Measurements from ENCODE around the gene YDJC.
"Not testable (repeated sequence)": the region's sequence is repeated elsewhere in the genome, so short reads cannot be mapped to it uniquely, and the experiment has no call there.

YDJC gene

DNA sequence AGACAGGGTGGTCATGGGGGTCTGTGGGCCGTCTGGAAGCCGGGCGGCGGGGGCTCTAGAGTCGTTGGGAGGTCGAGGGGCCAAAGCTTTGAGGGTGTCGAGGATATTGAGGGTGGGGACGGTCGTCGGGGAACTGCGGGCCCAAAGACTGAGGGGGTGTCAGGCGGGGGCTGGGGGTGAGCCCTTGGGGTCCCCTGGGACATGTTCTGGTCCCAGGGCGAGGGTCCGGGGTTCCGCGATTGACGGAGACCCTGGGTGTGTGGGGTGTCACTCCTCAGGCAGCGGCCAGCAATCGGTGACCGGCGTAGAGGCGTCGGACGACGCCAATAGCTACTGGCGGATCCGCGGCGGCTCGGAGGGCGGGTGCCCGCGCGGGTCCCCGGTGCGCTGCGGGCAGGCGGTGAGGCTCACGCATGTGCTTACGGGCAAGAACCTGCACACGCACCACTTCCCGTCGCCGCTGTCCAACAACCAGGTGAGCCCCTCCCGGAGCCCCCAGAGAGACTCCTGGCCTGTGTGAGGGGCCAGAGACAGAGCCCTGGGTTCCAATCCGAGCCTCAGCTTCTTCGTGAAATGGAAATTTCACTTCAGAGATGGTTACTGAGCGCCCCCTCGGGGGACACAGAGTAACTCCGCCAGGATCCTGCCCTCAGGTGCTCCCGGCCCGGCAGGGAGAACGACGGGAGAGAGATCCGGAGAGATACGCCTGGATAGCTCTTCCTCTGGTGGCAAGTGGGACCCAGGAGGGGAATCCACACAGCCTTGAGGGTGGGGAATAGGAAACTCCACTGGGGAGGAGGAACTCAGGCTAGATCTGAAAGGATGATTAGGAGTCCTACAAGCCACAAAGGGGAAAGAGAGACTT is 13.0 kb upstream of the YDJC start:
- DNase-seq (ENCODE audit: extremely low spot score) = peak; percentile 75
- POLR2A ChIA-PET = interaction anchor here (0.6 to 3.7 kb wide), 9 partner anchors 9 to 74 kb away, joined by 3 to 76 read pairs (median 6); partner anchors contain the start of genes CCDC116, PPIL2 and YDJC
- CTCF ChIA-PET = interaction anchor here (0.8 to 3.2 kb wide), 17 partner anchors 9 to 641 kb away, joined by 3 to 63 read pairs (median 5); partner anchors contain the start of genes CCDC116, PPIL2, THAP7 and YDJC
- TF ChIP-seq ELF4 (IDR thresholded peaks at IDR 0.05) (no peak), L3MBTL2 (conservative IDR thresholded peaks at IDR 0.05) (peak; percentile 64), CTBP1 (IDR thresholded peaks at IDR 0.05; ENCODE audit: borderline replicate concordance) (no peak), SUZ12 (IDR thresholded peaks at IDR 0.05) (no peak)

DNA sequence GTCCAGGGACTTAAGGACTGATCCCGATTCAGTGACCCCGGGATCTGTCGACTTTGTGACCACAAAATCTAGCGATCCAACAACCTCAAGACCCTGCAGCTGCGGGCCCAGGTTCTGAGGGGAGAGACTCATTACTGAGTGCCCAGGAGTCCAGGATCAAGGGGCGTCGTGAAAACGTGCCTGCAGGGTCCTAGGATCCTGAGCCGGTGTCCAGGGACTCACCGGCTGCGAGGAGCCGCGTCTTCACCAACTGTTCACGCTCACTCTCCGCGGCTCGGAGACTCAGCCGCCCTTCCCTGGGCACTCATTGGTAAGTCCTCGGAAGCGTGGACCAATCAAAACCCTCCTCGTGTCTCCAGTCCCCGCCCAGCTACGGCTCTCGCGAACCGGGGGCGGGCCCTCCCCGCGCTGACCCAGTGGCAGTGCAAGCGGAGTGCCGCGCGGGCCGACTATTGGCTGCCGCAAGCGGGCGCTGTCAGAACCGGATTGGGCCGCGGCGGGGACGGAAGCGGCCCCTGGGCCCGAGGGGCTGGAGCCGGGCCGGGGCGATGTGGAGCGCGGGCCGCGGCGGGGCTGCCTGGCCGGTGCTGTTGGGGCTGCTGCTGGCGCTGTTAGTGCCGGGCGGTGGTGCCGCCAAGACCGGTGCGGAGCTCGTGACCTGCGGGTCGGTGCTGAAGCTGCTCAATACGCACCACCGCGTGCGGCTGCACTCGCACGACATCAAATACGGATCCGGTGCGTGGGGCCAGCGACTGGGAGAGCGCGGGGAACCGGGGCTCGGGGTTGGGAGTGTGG is 12.2 kb upstream of the YDJC start, which contains the start of gene SDF2L1:
Gene SDF2L1 (plus strand): TSS at position 514 of the 795 bp plus-strand sequence. CDS start 35 bp downstream, at position 549.
- TF ChIP-seq L3MBTL2 (conservative IDR thresholded peaks at IDR 0.05) (peak; percentile 96), SUZ12 (IDR thresholded peaks at IDR 0.05) (no peak), ARNT (IDR thresholded peaks at IDR 0.05) (no peak), TARDBP (IDR thresholded peaks at IDR 0.05) (no peak), FOXM1 (IDR thresholded peaks at IDR 0.05; ENCODE audit: borderline replicate concordance) (no peak), ELF4 (IDR thresholded peaks at IDR 0.05) (no peak), NFRKB (IDR thresholded peaks at IDR 0.05) (no peak), ZNF384 (IDR thresholded peaks at IDR 0.05) (no peak), FOXK2 (IDR thresholded peaks at IDR 0.05) (no peak), SP1 (IDR thresholded peaks at IDR 0.05) (no peak), FOXA1 (IDR thresholded peaks at IDR 0.05) (no peak), LEF1 (IDR thresholded peaks at IDR 0.05; ENCODE audit: borderline replicate concordance) (no peak), BHLHE40 (IDR thresholded peaks at IDR 0.05; ENCODE audit: borderline replicate concordance) (no peak), CTBP1 (IDR thresholded peaks at IDR 0.05; ENCODE audit: borderline replicate concordance) (no peak), HDGF (IDR thresholded peaks at IDR 0.05; ENCODE audit: borderline replicate concordance) (0 out of 2 replicates have a peak, but pooled peaks have one; percentile 42)
- TF ChIP-seq, protein P1, sequence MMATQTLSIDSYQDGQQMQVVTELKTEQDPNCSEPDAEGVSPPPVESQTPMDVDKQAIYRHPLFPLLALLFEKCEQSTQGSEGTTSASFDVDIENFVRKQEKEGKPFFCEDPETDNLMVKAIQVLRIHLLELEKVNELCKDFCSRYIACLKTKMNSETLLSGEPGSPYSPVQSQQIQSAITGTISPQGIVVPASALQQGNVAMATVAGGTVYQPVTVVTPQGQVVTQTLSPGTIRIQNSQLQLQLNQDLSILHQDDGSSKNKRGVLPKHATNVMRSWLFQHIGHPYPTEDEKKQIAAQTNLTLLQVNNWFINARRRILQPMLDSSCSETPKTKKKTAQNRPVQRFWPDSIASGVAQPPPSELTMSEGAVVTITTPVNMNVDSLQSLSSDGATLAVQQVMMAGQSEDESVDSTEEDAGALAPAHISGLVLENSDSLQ (IDR thresholded peaks at IDR 0.05) = peak; percentile 64
- peak; percentile 98 for DNase-seq (ENCODE audit: extremely low spot score)
- POLR2A ChIA-PET = interaction anchor here (1.1 to 3.7 kb wide), 11 partner anchors 8 to 73 kb away, joined by 3 to 76 read pairs (median 6); partner anchors contain the start of genes PPIL2 and YDJC
- CTCF ChIA-PET = interaction anchor here (0.9 to 3.2 kb wide), 14 partner anchors 8 to 100 kb away, joined by 3 to 63 read pairs (median 5); partner anchors contain the start of genes CCDC116 and YDJC

DNA sequence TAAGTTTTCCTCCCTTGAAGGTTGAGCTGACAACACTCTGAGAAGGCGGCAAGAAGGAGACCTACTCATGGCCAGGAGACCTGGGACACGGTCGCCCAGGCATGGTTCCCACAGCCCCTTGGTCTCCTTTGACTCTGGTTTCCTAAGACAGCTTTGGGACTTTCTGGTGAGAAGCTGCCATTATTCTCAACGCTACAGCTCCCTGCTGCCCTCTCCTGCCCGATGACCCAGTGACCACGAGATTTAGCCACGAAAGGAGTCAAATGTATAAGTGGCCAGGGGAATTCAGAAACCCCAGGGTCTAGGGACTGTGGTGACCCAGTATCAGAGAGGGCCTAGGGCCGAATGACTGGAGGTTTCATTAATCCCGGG is 11.6 kb upstream of the YDJC start:
- ChIA-PET POLR2A (interaction anchor here (1.1 to 3.7 kb wide), 9 partner anchors 7 to 48 kb away, joined by 3 to 76 read pairs (median 5); partner anchors contain the start of genes PPIL2 and YDJC), CTCF (interaction anchor here (0.6 to 3.2 kb wide), 10 partner anchors 11 to 99 kb away, joined by 3 to 63 read pairs (median 4); partner anchors contain the start of genes CCDC116 and YDJC)
- no peak for DNase-seq (ENCODE audit: extremely low spot score)
- TF ChIP-seq L3MBTL2 (conservative IDR thresholded peaks at IDR 0.05) = no peak
- no peak for TF ChIP-seq HDGF (IDR thresholded peaks at IDR 0.05; ENCODE audit: borderline replicate concordance)
- TF ChIP-seq LEF1 (IDR thresholded peaks at IDR 0.05; ENCODE audit: borderline replicate concordance) = no peak
- TF ChIP-seq, protein P1 (IDR thresholded peaks at IDR 0.05) = no peak
- no peak for TF ChIP-seq ZNF384 (IDR thresholded peaks at IDR 0.05)
- no peak for TF ChIP-seq SP1 (IDR thresholded peaks at IDR 0.05)

DNA sequence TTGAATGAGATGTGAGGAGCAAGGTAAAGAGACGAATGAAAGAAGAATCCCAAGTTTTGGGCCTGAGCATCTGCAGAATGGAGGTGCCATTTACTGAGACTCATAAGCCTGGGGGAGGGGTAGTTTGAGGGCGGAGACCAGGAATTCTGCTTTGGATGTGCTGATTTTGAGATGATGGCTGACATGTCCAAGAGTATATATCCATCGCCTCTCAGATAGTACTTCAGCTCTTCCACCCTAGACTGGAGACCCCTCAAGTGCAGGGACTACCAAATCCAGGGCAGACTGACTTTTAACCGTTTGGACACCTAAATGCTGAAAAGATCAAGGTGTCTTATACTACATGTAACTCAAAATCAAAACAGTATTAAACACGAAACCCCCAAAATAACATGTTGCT is 11.0 kb upstream of the YDJC start:
- CTCF ChIA-PET = interaction anchor here (0.5 to 3.2 kb wide), 9 partner anchors 10 to 47 kb away, joined by 3 to 63 read pairs (median 4); partner anchors contain the start of genes CCDC116 and YDJC
- no peak for TF ChIP-seq ZNF384 (IDR thresholded peaks at IDR 0.05)
- TF ChIP-seq, protein P1 (IDR thresholded peaks at IDR 0.05) = no peak
- no peak for DNase-seq (ENCODE audit: extremely low spot score)
- POLR2A ChIA-PET = interaction anchor here (1.1 to 3.7 kb wide), 8 partner anchors 11 to 47 kb away, joined by 3 to 76 read pairs (median 5); partner anchors contain the start of genes PPIL2 and YDJC

DNA sequence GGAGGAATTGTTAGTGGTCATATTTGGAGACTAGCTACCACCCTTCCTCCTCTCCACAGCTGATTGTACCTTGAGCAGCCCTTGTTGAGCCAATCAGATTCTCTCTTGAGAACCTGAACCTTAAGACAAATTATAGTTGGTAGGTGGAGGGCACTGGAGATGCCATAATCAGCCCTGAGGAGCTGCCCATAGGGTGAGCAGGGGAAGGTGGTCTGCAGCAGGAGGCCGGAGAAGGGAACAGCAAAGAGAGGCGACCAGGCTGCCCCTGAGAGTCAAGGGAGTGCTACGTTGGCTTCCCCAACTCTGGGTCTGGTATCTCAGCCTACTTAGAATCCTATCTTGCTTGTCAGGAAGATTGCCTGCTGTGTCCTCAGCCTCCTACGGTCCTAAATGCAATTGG is 9.5 kb upstream of the YDJC start:
- ChIA-PET CTCF (interaction anchor here (0.6 to 1.3 kb wide), 2 partner anchors 10 kb away, joined by 7 to 8 read pairs; partner anchors contain the start of gene YDJC), POLR2A (no interaction called here)
- no peak for DNase-seq (ENCODE audit: extremely low spot score)
- TF ChIP-seq, protein P1 (IDR thresholded peaks at IDR 0.05) = no peak
- TF ChIP-seq L3MBTL2 (conservative IDR thresholded peaks at IDR 0.05) (no peak), ARNT (IDR thresholded peaks at IDR 0.05) (no peak), CTBP1 (IDR thresholded peaks at IDR 0.05; ENCODE audit: borderline replicate concordance) (no peak), LEF1 (IDR thresholded peaks at IDR 0.05; ENCODE audit: borderline replicate concordance) (no peak), NFRKB (IDR thresholded peaks at IDR 0.05) (no peak), FOXA1 (IDR thresholded peaks at IDR 0.05) (no peak), FOXM1 (IDR thresholded peaks at IDR 0.05; ENCODE audit: borderline replicate concordance) (no peak), SUZ12 (IDR thresholded peaks at IDR 0.05) (no peak)

DNA sequence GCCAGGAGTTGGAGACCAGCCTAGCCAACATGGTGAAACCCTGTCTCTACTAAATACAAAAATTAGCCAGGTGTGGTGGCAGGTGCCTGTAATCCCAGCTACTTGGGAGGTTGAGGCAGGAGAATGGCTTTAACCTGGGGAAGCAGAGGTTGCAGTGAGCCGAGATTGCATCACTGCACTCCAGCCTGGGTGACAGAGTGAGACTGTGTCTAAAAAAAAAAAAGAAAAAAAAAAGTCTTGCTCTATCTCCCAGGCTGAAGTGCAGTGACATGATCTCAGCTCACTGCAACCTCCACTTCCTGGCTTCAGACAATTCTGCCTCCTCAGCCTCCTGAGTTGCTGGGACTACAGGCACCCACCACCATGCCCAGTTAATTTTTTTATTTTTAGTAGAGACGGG is 7.6 kb upstream of the YDJC start:
- CTCF ChIA-PET = interaction anchor here (1.1 to 1.3 kb wide), 2 partner anchors 8 to 9 kb away, joined by 3 to 4 read pairs; no protein-coding TSS in a partner anchor
- DNase-seq (ENCODE audit: extremely low spot score) = not testable (repeated sequence)
- POLR2A ChIA-PET = interaction anchor here (1.3 kb wide), 1 partner anchor 9 kb away, joined by 5 read pairs; no protein-coding TSS in a partner anchor

Data from HEK293T (cell line).